ENCODE results near the gene HDAC10.

The HDAC10 gene

DNA sequence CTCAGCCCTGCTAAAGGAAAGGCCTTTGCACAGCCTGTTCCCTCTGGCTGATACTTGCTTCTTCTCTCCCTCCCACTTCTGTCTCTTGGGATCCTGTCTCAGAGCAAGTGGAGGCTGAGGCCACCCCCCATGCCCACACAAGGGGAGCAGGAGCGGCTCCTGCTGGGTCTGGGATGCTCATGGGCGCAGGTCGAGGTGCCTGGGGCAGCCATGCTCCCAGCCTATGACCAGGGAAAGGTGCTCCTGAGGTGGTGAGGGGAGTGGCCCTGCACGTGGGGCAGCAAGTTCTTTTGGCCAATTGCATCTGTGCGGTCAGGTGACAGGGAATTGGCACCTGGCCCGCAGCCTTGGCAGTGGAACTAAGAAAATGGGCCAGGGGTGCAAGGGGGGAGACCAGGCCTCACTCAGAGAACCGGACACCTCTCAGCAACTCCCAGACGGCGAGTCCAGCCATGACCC is 17.6 kb upstream of the HDAC10 start:
- DNase-seq (ENCODE audit: low read depth) = peak; percentile 36
- H3K4me3 ChIP-seq (ENCODE audit: low read depth, low read length) = no peak overlapping the region
- TF ChIP-seq MYC (IDR thresholded peaks at IDR 0.05; ENCODE audit: low read depth, low read length) = no peak
- TF ChIP-seq POLR2A (IDR thresholded peaks at IDR 0.05; ENCODE audit: extremely low read depth, insufficient read length) = no peak
- TF ChIP-seq, protein P1, sequence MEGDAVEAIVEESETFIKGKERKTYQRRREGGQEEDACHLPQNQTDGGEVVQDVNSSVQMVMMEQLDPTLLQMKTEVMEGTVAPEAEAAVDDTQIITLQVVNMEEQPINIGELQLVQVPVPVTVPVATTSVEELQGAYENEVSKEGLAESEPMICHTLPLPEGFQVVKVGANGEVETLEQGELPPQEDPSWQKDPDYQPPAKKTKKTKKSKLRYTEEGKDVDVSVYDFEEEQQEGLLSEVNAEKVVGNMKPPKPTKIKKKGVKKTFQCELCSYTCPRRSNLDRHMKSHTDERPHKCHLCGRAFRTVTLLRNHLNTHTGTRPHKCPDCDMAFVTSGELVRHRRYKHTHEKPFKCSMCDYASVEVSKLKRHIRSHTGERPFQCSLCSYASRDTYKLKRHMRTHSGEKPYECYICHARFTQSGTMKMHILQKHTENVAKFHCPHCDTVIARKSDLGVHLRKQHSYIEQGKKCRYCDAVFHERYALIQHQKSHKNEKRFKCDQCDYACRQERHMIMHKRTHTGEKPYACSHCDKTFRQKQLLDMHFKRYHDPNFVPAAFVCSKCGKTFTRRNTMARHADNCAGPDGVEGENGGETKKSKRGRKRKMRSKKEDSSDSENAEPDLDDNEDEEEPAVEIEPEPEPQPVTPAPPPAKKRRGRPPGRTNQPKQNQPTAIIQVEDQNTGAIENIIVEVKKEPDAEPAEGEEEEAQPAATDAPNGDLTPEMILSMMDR (IDR thresholded peaks at IDR 0.05; ENCODE audit: low read depth, low read length) = no peak

DNA sequence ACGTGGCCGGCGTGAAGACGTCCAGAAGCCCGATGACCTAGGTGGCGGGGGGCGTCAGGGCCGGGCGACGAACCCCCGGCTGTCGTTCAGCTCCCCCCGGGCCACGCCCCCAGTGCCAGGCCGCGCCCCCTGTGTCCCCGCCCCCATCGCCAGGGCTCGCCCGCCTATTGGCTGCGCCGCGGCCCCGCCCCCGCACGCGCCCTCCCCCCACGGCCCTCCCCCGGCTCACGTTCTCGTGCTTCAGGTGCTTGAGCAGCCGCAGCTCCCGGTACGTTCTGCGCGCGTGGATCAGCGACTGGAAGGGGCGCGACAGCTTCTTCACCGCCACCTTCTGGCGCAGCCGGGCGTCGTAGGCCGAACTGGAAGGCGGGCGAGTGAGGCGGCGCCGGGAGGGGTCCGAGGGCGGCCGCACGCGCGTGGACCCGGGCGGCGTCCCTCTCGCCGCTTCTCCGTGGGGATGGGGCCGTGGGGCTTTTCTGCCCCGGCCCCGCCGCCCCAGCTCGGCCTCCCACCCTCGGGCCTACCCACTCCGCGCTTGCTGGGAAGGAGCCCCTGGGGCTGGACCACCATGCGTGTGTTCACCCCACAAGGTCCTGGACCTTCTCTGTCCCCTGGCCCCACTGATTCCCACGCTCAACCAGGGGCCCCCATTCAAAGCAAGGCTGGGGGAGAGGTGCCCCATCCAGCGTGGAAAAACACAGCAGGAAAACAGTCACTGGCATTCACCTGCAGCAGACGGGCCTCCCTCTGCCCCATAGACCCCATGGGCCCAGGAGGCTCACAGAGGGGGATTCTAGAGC is 16.7 kb upstream of the HDAC10 start:
- H3K4me3 ChIP-seq (ENCODE audit: low read depth, low read length) = no peak overlapping the region
- no peak for DNase-seq (ENCODE audit: low read depth)
- TF ChIP-seq, protein P2, sequence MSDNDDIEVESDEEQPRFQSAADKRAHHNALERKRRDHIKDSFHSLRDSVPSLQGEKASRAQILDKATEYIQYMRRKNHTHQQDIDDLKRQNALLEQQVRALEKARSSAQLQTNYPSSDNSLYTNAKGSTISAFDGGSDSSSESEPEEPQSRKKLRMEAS (IDR thresholded peaks at IDR 0.05; ENCODE audit: low read depth, low read length) = no peak
- TF ChIP-seq POLR2A (IDR thresholded peaks at IDR 0.05; ENCODE audit: extremely low read depth, insufficient read length) (no peak), MYC (IDR thresholded peaks at IDR 0.05; ENCODE audit: low read depth, low read length) (no peak)
- TF ChIP-seq, protein P1 (IDR thresholded peaks at IDR 0.05; ENCODE audit: low read depth, low read length) = no peak

DNA sequence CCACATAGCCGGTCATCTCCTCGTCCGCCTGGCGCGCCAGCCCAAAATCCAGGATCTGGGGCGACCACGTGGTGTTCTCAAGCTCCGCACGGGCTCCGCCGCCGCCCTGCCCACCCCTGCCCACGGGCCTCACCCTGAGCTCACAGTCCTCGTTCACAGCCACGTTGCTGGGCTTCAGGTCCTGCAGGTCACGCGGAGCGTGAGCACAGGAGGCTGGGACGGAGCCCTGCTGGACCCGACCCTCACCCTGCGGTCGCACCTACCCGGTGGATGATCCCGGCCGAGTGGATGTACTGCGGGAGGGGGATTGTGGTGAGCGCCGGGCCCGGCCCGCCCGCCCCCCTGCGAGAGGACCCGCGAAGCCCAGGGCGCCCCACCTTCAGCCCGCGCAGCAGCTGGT is 15.9 kb upstream of the HDAC10 start:
- TF ChIP-seq, protein P2 (IDR thresholded peaks at IDR 0.05; ENCODE audit: low read depth, low read length) = no peak
- TF ChIP-seq POLR2A (IDR thresholded peaks at IDR 0.05; ENCODE audit: extremely low read depth, insufficient read length) (no peak), MYC (IDR thresholded peaks at IDR 0.05; ENCODE audit: low read depth, low read length) (no peak)
- TF ChIP-seq, protein P1 (IDR thresholded peaks at IDR 0.05; ENCODE audit: low read depth, low read length) = no peak
- no peak overlapping the region for H3K4me3 ChIP-seq (ENCODE audit: low read depth, low read length)
- DNase-seq (ENCODE audit: low read depth) = no peak

DNA sequence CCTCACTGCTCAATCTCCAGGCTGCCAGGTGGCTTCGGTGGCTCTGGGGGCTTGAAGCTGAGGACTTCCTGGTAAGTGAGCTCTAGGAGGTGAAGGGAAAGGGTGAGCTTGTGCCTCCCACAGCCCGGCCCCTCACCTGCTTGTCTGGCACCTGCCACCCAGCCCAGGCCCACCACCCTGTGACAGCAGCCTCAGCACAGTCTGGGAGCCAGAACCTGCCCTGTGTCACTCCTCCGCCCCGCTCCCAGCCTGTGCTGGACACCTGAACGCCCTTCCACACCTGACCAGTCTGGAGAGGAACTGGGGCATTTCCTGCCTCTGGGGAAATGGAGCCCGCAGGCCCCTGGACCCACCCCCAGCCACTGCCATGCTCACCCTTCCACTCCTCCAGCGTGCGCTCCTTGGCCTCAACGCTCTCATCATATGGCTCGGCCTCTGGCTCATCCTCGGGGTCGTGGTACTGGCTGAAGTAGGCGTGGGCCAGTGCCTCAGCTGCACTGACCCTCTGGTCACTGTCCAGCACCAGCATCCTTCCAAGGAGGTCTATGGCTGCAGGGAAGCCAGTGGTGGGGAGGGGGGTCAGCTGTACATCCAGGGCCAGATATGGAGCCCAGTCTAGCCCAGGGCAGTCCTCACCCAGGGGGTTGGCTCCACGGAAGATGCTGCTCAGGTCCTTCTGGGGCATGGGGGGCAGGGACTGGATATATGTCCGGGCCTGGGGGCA is 14.0 kb upstream of the HDAC10 start:
- no peak overlapping the region for H3K4me3 ChIP-seq (ENCODE audit: low read depth, low read length)
- no peak for DNase-seq (ENCODE audit: low read depth)
- TF ChIP-seq, protein P2 (IDR thresholded peaks at IDR 0.05; ENCODE audit: low read depth, low read length) = no peak
- TF ChIP-seq POLR2A (IDR thresholded peaks at IDR 0.05; ENCODE audit: extremely low read depth, insufficient read length) = no peak
- TF ChIP-seq, protein P1 (IDR thresholded peaks at IDR 0.05; ENCODE audit: low read depth, low read length) = no peak
- no peak for TF ChIP-seq MYC (IDR thresholded peaks at IDR 0.05; ENCODE audit: low read depth, low read length)

DNA sequence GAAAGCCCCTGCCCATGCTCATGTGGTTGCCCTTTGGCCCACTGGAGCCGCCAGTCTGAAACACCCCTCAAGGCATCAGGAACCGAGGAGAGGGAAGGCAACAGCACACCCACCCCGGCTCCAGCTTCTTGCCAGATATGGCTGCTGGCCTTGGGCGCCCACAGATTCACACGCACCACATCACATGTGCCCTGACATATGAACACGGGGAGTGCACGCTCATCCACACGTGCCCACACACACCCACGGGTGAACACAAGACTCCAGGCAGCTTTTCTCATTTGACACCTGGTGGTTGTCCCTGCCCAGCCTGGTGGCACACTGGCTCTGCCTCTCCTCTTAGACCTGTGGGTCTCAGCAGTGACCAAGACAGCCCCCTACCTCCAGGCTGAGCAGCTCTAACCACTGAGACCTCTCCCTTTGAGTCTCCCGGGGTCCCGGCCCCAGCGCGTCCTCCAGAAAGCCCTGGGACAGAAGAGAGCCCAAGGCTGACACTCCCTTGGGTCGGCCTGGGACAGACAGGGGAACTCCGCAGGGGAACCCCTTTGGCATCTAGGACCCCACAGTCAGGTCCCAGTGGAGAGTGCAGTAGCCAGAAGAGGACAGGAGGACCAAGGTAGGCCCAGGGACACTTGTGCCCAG is 13.2 kb upstream of the HDAC10 start:
- no peak overlapping the region for H3K4me3 ChIP-seq (ENCODE audit: low read depth, low read length)
- TF ChIP-seq, protein P2 (IDR thresholded peaks at IDR 0.05; ENCODE audit: low read depth, low read length) = no peak
- no peak for DNase-seq (ENCODE audit: low read depth)
